RWPE1 (cell line): ENCODE measurements around the gene H6PD.

ENCODE experiments used
- CTCF ChIA-PET: fragments of 350-600 bp; sonication (Branson Sonifier 250); formaldehyde crosslinking; extraction: SDS; loops from one replicate; lab custom pipeline; 2021; lab: Yijun Ruan, JAX
- POLR2A ChIA-PET: fragments of 400-600 bp; formaldehyde crosslinking; extraction: SDS; loops from one replicate; lab custom pipeline; 2020; ENCODE audit warnings: antibody characterized with exemption; ENCODE audit not compliant: low non-redundant PET; lab: Yijun Ruan, JAX
- DNase-seq: peaks from one replicate; pipeline ENCODE4 v3.0.0; 2012; ENCODE audit warnings: low spot score
- H3K27ac ChIP-seq: fragments of 450-650 bp; 2 replicates; pipeline ENCODE4 v1.5.1; 2017
- CTCF ChIP-seq: fragments of 450-650 bp; conservative IDR thresholded peaks from 2 replicates; pipeline ENCODE4 v1.5.1; 2017; ENCODE audit warnings: low read depth, mild to moderate bottlenecking

The H6PD gene

DNA sequence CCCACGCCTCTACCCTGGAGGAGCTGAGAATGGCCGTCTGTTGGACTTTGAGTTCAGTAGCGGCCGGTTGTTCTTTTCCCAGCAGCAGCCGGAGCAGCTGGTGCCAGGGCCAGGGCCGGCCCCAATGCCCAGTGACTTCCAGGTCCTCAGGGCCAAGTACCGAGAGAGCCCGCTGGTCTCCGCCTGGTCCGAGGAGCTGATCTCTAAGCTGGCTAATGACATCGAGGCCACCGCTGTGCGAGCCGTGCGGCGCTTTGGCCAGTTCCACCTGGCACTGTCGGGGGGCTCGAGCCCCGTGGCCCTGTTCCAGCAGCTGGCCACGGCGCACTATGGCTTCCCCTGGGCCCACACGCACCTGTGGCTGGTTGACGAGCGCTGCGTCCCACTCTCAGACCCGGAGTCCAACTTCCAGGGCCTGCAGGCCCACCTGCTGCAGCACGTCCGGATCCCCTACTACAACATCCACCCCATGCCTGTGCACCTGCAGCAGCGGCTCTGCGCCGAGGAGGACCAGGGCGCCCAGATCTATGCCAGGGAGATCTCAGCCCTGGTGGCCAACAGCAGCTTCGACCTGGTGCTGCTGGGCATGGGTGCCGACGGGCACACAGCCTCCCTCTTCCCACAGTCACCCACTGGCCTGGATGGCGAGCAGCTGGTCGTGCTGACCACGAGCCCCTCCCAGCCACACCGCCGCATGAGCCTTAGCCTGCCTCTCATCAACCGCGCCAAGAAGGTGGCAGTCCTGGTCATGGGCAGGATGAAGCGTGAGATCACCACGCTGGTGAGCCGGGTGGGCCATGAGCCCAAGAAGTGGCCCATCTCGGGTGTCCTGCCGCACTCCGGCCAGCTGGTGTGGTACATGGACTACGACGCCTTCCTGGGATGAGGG, 29.7 kb downstream of the H6PD start:
- DNase-seq = no peak
- ChIA-PET POLR2A (no interaction called here), CTCF (interaction anchor here (0.5 to 1.0 kb wide), 3 partner anchors 14 to 1261 kb away, joined by 4 read pairs; no protein-coding TSS in a partner anchor)
- H3K27ac ChIP-seq = no peak overlapping the region
- no peak for TF ChIP-seq CTCF

DNA sequence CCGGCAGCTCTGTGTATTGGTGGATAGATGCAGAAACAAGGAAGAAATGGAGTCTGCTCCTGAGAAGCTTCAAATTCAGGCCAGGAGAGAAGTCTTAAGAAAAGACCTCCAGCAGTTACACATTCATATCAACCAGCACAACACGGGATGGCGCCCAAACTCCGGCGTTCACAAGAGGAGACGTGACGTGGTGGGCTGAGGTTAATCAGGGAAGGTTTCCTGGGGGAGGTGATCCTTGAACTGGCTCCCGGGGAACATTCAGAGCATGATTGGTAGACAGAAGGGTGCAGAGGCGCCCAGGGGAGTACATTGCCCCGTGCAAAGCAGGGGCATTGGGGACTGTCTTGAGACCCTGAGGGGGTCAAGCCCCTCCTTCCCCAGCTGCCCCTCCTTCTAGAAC, 30.5 kb downstream of the H6PD start:
- DNase-seq = no peak
- no peak overlapping the region for H3K27ac ChIP-seq
- TF ChIP-seq CTCF = no peak
- POLR2A ChIA-PET = no interaction called here
- CTCF ChIA-PET = interaction anchor here (0.6 to 1.0 kb wide), 2 partner anchors 222 to 226 kb away, joined by 3 to 4 read pairs; no protein-coding TSS in a partner anchor

DNA sequence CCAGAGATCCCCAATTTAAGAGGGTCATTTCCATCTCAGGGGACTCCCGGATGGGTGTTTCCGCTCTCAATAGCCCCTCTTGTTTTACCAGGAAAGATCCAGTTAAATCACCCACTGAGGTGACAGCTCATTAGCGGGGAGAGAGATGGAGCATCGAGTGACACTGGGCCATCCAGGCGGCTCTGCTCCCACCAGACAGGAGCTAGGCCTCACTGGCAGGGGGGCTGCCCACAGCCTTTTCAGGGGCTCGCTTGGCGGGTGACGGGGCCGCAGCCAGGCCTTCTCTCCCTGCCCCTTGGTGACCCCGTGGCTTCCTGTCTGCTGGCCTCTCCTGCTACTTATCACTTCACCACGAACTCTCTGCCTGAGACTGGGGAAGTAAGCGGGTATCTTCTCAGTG, 31.4 kb downstream of the H6PD start:
- DNase-seq = no peak
- no peak for TF ChIP-seq CTCF
- ChIA-PET POLR2A (no interaction called here), CTCF (interaction anchor here (1.6 to 2.6 kb wide), 2 partner anchors 10 to 225 kb away, joined by 4 to 30 read pairs; no protein-coding TSS in a partner anchor)
- H3K27ac ChIP-seq = no peak overlapping the region

GRCh38 chr1:9267352-9267686, 32.7 kb downstream of the H6PD start:
- ChIA-PET CTCF (interaction anchor here (0.6 to 2.6 kb wide), 14 partner anchors 11 to 226 kb away, joined by 3 to 30 read pairs (median 4); no protein-coding TSS in a partner anchor), POLR2A (no interaction called here)
- DNase-seq = no peak
- peak; percentile 19; the same call in 1 of the 2 replicates for TF ChIP-seq CTCF
- H3K27ac ChIP-seq = peak overlapping the region; percentile 29

GRCh38 chr1:9267827-9268581, 33.4 kb downstream of the H6PD start:
- ChIA-PET CTCF (interaction anchor here (0.5 to 2.6 kb wide), 5 partner anchors 24 to 223 kb away, joined by 3 to 30 read pairs (median 4); no protein-coding TSS in a partner anchor), POLR2A (no interaction called here)
- H3K27ac ChIP-seq = no peak overlapping the region
- DNase-seq = no peak
- no peak for TF ChIP-seq CTCF

- DNase-seq = no peak
- H3K27ac ChIP-seq = peak overlapping the region; percentile 45; the same call in 1 of the 2 replicates
- no peak for TF ChIP-seq CTCF
- POLR2A ChIA-PET = no interaction called here
- CTCF ChIA-PET = interaction anchor here (0.5 to 2.6 kb wide), 2 partner anchors 188 to 222 kb away, joined by 3 to 12 read pairs; no protein-coding TSS in a partner anchor
Measured at GRCh38 chr1:9269078-9269501, 34.5 kb downstream of the H6PD start.
